Measurements from ENCODE around the gene SLC1A1. TPM values are rescaled to one million over a fixed set of nuclear protein-coding genes. Genes with fewer than 3 reads are reported as not detected.
A peak's percentile ranks its signal among the peaks of the same experiment; 100 is the strongest.

Gene SLC1A1
- total and polyA plus RNA-seq, 12 donors: 0.94 to 3.5 (median 1.7) TPM

DNA sequence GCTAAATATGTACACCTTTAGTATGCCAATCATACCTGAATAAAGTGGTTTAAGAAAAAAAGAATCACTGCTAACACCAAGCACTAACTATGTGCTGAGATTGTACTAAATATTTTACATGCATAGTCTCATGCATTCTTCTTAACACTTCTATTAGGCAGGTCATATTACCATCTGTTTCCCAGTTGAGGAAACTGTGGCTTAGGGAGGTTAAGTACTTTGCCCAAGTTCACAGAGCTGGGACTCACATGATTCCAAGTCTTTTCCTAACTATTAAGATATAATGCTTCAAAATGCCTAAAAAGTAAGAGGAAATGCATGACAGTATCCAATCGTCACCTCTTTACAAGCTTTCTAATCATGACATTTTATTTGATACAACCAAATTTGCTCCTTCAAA lies 102.6 kb downstream of the SLC1A1 start:
- no peaks in the 10 kb centered on the region for H3K36me3 ChIP-seq
- intact Hi-C loops (cut with DNase I): loop anchor here in 2 of 10 donors (5.0 to 10.0 kb wide), 2 partner anchors 36 to 98 kb away; partner anchors contain the start of gene SLC1A1 (in 1 of the 2)
- H3K4me3 ChIP-seq: no peak overlapping the region
- DNase-seq: no peak
- H3K27me3 ChIP-seq: no peaks in the 10 kb centered on the region
- TF ChIP-seq, protein P1, sequence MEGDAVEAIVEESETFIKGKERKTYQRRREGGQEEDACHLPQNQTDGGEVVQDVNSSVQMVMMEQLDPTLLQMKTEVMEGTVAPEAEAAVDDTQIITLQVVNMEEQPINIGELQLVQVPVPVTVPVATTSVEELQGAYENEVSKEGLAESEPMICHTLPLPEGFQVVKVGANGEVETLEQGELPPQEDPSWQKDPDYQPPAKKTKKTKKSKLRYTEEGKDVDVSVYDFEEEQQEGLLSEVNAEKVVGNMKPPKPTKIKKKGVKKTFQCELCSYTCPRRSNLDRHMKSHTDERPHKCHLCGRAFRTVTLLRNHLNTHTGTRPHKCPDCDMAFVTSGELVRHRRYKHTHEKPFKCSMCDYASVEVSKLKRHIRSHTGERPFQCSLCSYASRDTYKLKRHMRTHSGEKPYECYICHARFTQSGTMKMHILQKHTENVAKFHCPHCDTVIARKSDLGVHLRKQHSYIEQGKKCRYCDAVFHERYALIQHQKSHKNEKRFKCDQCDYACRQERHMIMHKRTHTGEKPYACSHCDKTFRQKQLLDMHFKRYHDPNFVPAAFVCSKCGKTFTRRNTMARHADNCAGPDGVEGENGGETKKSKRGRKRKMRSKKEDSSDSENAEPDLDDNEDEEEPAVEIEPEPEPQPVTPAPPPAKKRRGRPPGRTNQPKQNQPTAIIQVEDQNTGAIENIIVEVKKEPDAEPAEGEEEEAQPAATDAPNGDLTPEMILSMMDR (IDR thresholded peaks at IDR 0.05): no peak
- H3K4me1 ChIP-seq: peaks cover 0 to 48% (median 15%) of the 10 kb centered on the region in 9 donors
- H3K27ac ChIP-seq: no peak overlapping the region
- H3K9me3 ChIP-seq: no peaks in the 10 kb centered on the region
- 71 to 78% methylated on average over 1 of the region's 1 CpG for WGBS, 2 donors
- no peak for ATAC-seq

DNA sequence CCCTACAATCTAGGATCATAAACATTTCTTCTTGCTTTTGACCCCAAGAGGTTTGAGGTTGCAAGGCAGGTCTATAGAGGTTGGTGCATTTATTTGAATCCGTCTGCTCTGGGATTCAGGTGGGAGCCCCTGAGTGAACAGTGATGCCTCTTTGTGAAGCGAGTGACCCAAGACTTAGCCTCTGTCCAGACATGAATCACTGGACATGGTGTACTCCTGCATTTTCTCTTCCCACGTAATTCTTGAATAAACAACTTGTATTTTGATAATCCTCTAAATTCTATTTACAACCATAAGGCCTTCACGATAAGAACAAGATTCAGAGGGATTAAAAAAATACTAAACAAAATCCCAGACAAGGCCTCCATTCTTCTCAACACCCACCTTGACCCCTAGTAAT lies 104.3 kb downstream of the SLC1A1 start:
- DNase-seq: no peak
- no peaks in the 10 kb centered on the region for H3K27me3 ChIP-seq
- H3K4me3 ChIP-seq: no peak overlapping the region
- TF ChIP-seq, protein P1 (IDR thresholded peaks at IDR 0.05): no peak
- H3K4me1 ChIP-seq: peaks cover 0 to 39% (median 15%) of the 10 kb centered on the region in 9 donors
- H3K27ac ChIP-seq: no peak overlapping the region
- intact Hi-C loops (cut with DNase I): loop anchor here in 2 of 10 donors (5.0 to 10.0 kb wide), 2 partner anchors 37 to 100 kb away; partner anchors contain the start of gene SLC1A1 (in 1 of the 2)
- no peaks in the 10 kb centered on the region for H3K36me3 ChIP-seq
- WGBS, 2 donors: 94 to 95% methylated on average over 4 of the region's 4 CpGs
- H3K9me3 ChIP-seq: no peaks in the 10 kb centered on the region
- ATAC-seq: no peak

DNA sequence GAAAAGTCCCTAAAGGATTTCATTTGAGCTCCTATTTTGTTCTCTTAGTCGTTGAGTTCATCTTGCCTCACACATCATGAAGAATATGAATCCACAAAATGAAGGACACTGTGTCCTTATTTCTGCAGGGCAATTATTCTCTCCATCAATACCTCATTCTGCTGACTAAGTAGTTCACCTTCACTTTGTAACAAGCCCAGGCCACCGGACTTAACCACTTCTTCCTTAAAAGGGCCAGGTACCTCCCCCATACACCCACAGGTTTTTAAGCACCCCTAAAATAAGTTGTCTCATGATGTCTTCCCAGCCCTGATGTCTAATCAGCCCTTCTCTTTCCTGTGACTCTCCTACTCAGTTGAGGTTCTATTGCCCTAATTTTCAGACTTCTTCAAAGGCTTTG lies 104.7 kb downstream of the SLC1A1 start:
- no peaks in the 10 kb centered on the region for H3K9me3 ChIP-seq
- H3K27ac ChIP-seq: peak overlapping the region in 1 of 10 donors; percentile 47
- H3K4me3 ChIP-seq: no peak overlapping the region
- 87 to 95% methylated on average over 2 of the region's 2 CpGs for WGBS, 2 donors
- TF ChIP-seq, protein P1 (IDR thresholded peaks at IDR 0.05): no peak
- ATAC-seq (no peak), DNase-seq (no peak)
- H3K27me3 ChIP-seq: no peaks in the 10 kb centered on the region
- H3K4me1 ChIP-seq: peaks cover 0 to 38% (median 15%) of the 10 kb centered on the region in 9 donors
- intact Hi-C loops (cut with DNase I): loop anchor here in 2 of 10 donors (5.0 to 10.0 kb wide), 3 partner anchors 38 to 100 kb away; partner anchors contain the start of gene SLC1A1 (in 1 of the 2)
- H3K36me3 ChIP-seq: peaks cover 0 to 4% (median 0%) of the 10 kb centered on the region in 9 donors

DNA sequence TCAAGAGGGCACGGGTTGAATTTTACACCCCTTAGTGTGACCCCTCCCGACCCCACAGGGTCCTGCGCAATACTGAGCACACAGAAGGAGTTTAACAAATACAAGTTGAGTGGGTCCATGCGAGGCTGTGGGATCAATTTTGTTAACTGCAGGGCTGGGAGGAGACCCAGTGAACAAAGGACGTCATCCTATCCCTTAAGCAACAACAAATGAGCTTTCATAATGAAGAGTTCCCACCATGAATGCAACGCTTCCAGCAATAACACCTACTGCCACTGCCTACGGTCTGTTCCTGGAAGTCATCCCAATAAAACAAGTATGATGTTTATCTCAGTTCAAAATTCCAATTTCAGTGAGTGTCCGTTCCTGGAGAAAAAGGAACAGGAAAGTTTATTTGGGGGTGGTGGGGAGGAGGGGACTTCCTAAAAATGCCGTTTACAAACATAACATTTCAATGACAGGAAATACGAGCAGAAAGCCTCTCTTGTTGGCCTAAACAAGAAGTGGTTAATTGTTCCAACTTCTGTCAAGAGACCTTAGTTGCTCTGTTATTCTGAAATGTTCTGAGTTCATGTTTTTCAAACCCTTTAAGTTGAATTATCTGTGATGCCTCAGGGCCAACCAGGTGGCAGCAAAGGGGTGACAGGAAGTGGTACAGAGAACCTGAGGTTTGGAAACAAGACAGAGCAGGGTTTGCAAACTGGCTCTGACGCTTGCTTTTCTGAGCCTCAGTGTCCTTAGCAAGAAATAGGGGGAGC lies 106.1 kb downstream of the SLC1A1 start:
- intact Hi-C loops (cut with DNase I): loop anchor here in 1 of 10 donors (5.0 to 10.0 kb wide), 2 partner anchors 44 to 102 kb away; partner anchors contain the start of gene SLC1A1
- no peak overlapping the region for H3K4me3 ChIP-seq
- 66 to 69% methylated on average over 11 of the region's 11 CpGs for WGBS, 2 donors

More for the DNA sequence above, 106.1 kb downstream of the SLC1A1 start:
- ATAC-seq (peak; percentile 23 to 75 (median 68)), DNase-seq (peak in 1 of 2 donors; percentile 10)
- Histone ChIP-seq H3K27ac (peak overlapping the region in 7 of 10 donors; percentile 12 to 69 (median 53)), H3K36me3 (peaks cover 0 to 4% (median 0%) of the 10 kb centered on the region in 9 donors), H3K4me1 (peaks cover 0 to 25% (median 13%) of the 10 kb centered on the region in 9 donors), H3K27me3 (no peaks in the 10 kb centered on the region), H3K9me3 (no peaks in the 10 kb centered on the region)
- TF ChIP-seq, protein P1 (IDR thresholded peaks at IDR 0.05): no peak

All from heart right ventricle (tissue), 16 donors.